Measurements from ENCODE around the gene FOXN1. TPM values are rescaled to one million over a fixed set of nuclear protein-coding genes. Genes with fewer than 3 reads are reported as not detected.

Gene FOXN1
- total RNA-seq, 1 donor from 2014 or later = not detected

GRCh38 chr17:28545141-28545503 lies 39.0 kb downstream of the FOXN1 start:
- no peak for DNase-seq (ENCODE audit: low spot score in 2 of 2)
- FAIRE-seq = no peak

GRCh38 chr17:28545787-28546415 lies 39.8 kb downstream of the FOXN1 start:
- DNase-seq (ENCODE audit: low spot score in 2 of 2) (no peak), FAIRE-seq (no peak)

GRCh38 chr17:28547096-28547622 lies 41.0 kb downstream of the FOXN1 start:
- DNase-seq (ENCODE audit: low spot score in 2 of 2) (no peak), FAIRE-seq (no peak)

- FAIRE-seq = no peak
- DNase-seq (ENCODE audit: low spot score in 2 of 2) = peak; percentile 59 to 77
Measured at GRCh38 chr17:28547623-28548416, 41.7 kb downstream of the FOXN1 start.

GRCh38 chr17:28548417-28549130 lies 42.4 kb downstream of the FOXN1 start:
- FAIRE-seq = no peak
- DNase-seq (ENCODE audit: low spot score in 2 of 2) = no peak

GRCh38 chr17:28549236-28550132 lies 43.3 kb downstream of the FOXN1 start:
- no peak for FAIRE-seq
- DNase-seq (ENCODE audit: low spot score in 2 of 2) = no peak

- FAIRE-seq = no peak
Measured at GRCh38 chr17:28550858-28551257, 44.7 kb downstream of the FOXN1 start.

GRCh38 chr17:28551421-28552175 lies 45.5 kb downstream of the FOXN1 start:
- FAIRE-seq (no peak), DNase-seq (ENCODE audit: low spot score in 2 of 2) (no peak)

More at GRCh38 chr17:28550858-28551257, 44.7 kb downstream of the FOXN1 start:
- DNase-seq (ENCODE audit: low spot score in 2 of 2) = no peak

GRCh38 chr17:28552176-28552999 lies 46.2 kb downstream of the FOXN1 start, which contains the start of gene UNC119:
TSS of gene UNC119 (minus strand) at chr17:28552624. CDS start at chr17:28552557, 67 bp downstream.
- FAIRE-seq = no peak
- DNase-seq (ENCODE audit: low spot score in 2 of 2) = peak; percentile 81 to 92

- FAIRE-seq = no peak
- no peak for DNase-seq (ENCODE audit: low spot score in 2 of 2)
Measured at GRCh38 chr17:28553000-28553505, 46.9 kb downstream of the FOXN1 start.

GRCh38 chr17:28554565-28554964 lies 48.4 kb downstream of the FOXN1 start:
- no peak for FAIRE-seq
- no peak for DNase-seq (ENCODE audit: low spot score in 2 of 2)

- DNase-seq (ENCODE audit: low spot score in 2 of 2) (no peak), FAIRE-seq (no peak)
Measured at GRCh38 chr17:28555022-28555421, 48.9 kb downstream of the FOXN1 start.

- FAIRE-seq = no peak
- no peak for DNase-seq (ENCODE audit: low spot score in 2 of 2)
Measured at GRCh38 chr17:28563475-28563874, 57.3 kb downstream of the FOXN1 start.

GRCh38 chr17:28567604-28568003 lies 61.5 kb downstream of the FOXN1 start:
- FAIRE-seq = no peak
- DNase-seq (ENCODE audit: low spot score in 2 of 2) = no peak

GRCh38 chr17:28569446-28569845 lies 63.3 kb downstream of the FOXN1 start:
- no peak for FAIRE-seq
- no peak for DNase-seq (ENCODE audit: low spot score in 2 of 2)

GRCh38 chr17:28570716-28571360 lies 64.7 kb downstream of the FOXN1 start:
- FAIRE-seq = no peak
- peak in 1 of 2 donors; percentile 42 for DNase-seq (ENCODE audit: low spot score in 2 of 2)

- FAIRE-seq (no peak), DNase-seq (ENCODE audit: low spot score in 2 of 2) (peak; percentile 85 to 97)
Measured at GRCh38 chr17:28571361-28572122, 65.4 kb downstream of the FOXN1 start, which contains the start of gene PIGS. TSS of gene PIGS (minus strand) at chr17:28571524. CDS start at chr17:28571496, 28 bp downstream.

Measured in frontal cortex (tissue), 4 donors.